DOHH2 (cell line): ENCODE measurements around the gene CPAMD8.

Source experiments
- H3F3A ChIP-seq: fragments of 200-600 bp; sonication (generic), shearing (Covaris generic); 2 replicates; pipeline ENCODE4 v1.6.0; 2016; ENCODE audit warnings: antibody characterized with exemption, mild to moderate bottlenecking; ENCODE audit not compliant: control insufficient read depth, insufficient read depth
- H3K27ac ChIP-seq: fragments of 200-600 bp; sonication (generic); 2 replicates; pipeline ENCODE4 v1.5.1; 2014; ENCODE audit warnings: low read depth, mild to moderate bottlenecking, low read length, moderate library complexity
- H3K27me3 ChIP-seq: fragments of 200-600 bp; sonication (generic); 2 replicates; pipeline ENCODE4 v1.6.1; 2014; ENCODE audit warnings: mild to moderate bottlenecking, low read length, mixed read lengths; ENCODE audit not compliant: control insufficient read depth
- H3K36me3 ChIP-seq: fragments of 200-600 bp; sonication (generic); 2 replicates; pipeline ENCODE4 v1.6.1; 2014; ENCODE audit warnings: mild to moderate bottlenecking, low read length, moderate library complexity, mixed read lengths; ENCODE audit not compliant: control insufficient read depth
- H3K4me1 ChIP-seq: fragments of 200-600 bp; sonication (generic); 2 replicates; pipeline ENCODE4 v1.6.1; 2014; ENCODE audit warnings: mild to moderate bottlenecking, low read length, mixed read lengths; ENCODE audit not compliant: control insufficient read depth
- H3K4me2 ChIP-seq: fragments of 200-600 bp; sonication (generic); 2 replicates; pipeline ENCODE4 v1.6.0; 2014; ENCODE audit warnings: mild to moderate bottlenecking, low read length, moderate library complexity
- H3K4me3 ChIP-seq: fragments of 200-600 bp; sonication (generic); 2 replicates; pipeline ENCODE4 v1.5.1; 2014; ENCODE audit warnings: mild to moderate bottlenecking, low read length, mixed read lengths
- H3K79me2 ChIP-seq: fragments of 200-600 bp; sonication (generic); 2 replicates; pipeline ENCODE4 v1.6.1; 2014; ENCODE audit warnings: mild to moderate bottlenecking, low read length, mixed read lengths; ENCODE audit not compliant: control insufficient read depth
- H3K9me2 ChIP-seq: fragments of 200-600 bp; sonication (generic); replicated peaks from 2 replicates; pipeline ENCODE4 v1.6.1; 2014; ENCODE audit warnings: mild to moderate bottlenecking, low read length, mixed read lengths; ENCODE audit not compliant: control insufficient read depth
- H3K9me3 ChIP-seq: fragments of 200-600 bp; sonication (generic); 2 replicates; pipeline ENCODE4 v1.6.1; 2014; ENCODE audit warnings: antibody characterized with exemption, low read length, mixed read lengths; ENCODE audit not compliant: control insufficient read depth, insufficient read depth
- H4K20me1 ChIP-seq: fragments of 200-600 bp; sonication (generic); 2 replicates; pipeline ENCODE4 v1.6.0; 2014; ENCODE audit warnings: low read depth, mild to moderate bottlenecking, antibody characterized with exemption, low read length, moderate library complexity; ENCODE audit not compliant: control insufficient read depth, insufficient read depth
- CTCF ChIP-seq: fragments of 200-600 bp; sonication (generic); IDR thresholded peaks from one replicate; pipeline ENCODE4 v1.5.1; 2014; ENCODE audit warnings: antibody characterized with exemption, mild to moderate bottlenecking, low read depth, low read length; ENCODE audit not compliant: poor library complexity, severe bottlenecking
- EZH2phosphoT487 ChIP-seq: fragments of 200-600 bp; sonication (generic); IDR thresholded peaks from 2 replicates; pipeline ENCODE4 v1.6.1; 2017; ENCODE audit warnings: borderline replicate concordance, mild to moderate bottlenecking, antibody characterized with exemption, low read length, moderate library complexity, mixed read lengths

CPAMD8 gene

GRCh38 chr19:17043744-17044143, 17.1 kb upstream of the CPAMD8 start:
- H4K20me1 ChIP-seq = no peaks in the 10 kb centered on the region
- no peak overlapping the region for H3K27ac ChIP-seq
- H3F3A ChIP-seq = no peaks in the 10 kb centered on the region
- H3K4me2 ChIP-seq = no peak overlapping the region
- TF ChIP-seq CTCF (no peak), EZH2phosphoT487 (no peak)
- no peaks in the 10 kb centered on the region for H3K79me2 ChIP-seq
- no peak overlapping the region for H3K4me3 ChIP-seq
- peaks cover 9% of the 10 kb centered on the region for H3K36me3 ChIP-seq
- H3K9me2 ChIP-seq = no peaks in the 10 kb centered on the region
- H3K9me3 ChIP-seq = no peaks in the 10 kb centered on the region
- no peaks in the 10 kb centered on the region for H3K4me1 ChIP-seq
- no peaks in the 10 kb centered on the region for H3K27me3 ChIP-seq

- Histone ChIP-seq H3K27ac (no peak overlapping the region), H3K4me1 (no peaks in the 10 kb centered on the region)
These were observed 15.4 kb upstream of the CPAMD8 start for GRCh38 chr19:17041976-17042375.

GRCh38 chr19:17037966-17038500, 11.4 kb upstream of the CPAMD8 start:
- Histone ChIP-seq H3K36me3 (no peaks in the 10 kb centered on the region), H3K27ac (no peak overlapping the region), H3K9me2 (no peaks in the 10 kb centered on the region), H3K27me3 (no peaks in the 10 kb centered on the region), H3K9me3 (no peaks in the 10 kb centered on the region), H3K4me2 (no peak overlapping the region), H3K79me2 (no peaks in the 10 kb centered on the region), H3K4me1 (peaks cover 6% of the 10 kb centered on the region), H4K20me1 (no peaks in the 10 kb centered on the region), H3F3A (no peaks in the 10 kb centered on the region), H3K4me3 (no peak overlapping the region)
- TF ChIP-seq EZH2phosphoT487 = no peak
- TF ChIP-seq CTCF = no peak

More at GRCh38 chr19:17041976-17042375, 15.4 kb upstream of the CPAMD8 start:
- no peaks in the 10 kb centered on the region for H3K9me3 ChIP-seq
- H3K36me3 ChIP-seq = no peaks in the 10 kb centered on the region
- TF ChIP-seq EZH2phosphoT487 (no peak), CTCF (no peak)
- no peak overlapping the region for H3K4me3 ChIP-seq
- H4K20me1 ChIP-seq = no peaks in the 10 kb centered on the region
- no peaks in the 10 kb centered on the region for H3K9me2 ChIP-seq
- H3K79me2 ChIP-seq = no peaks in the 10 kb centered on the region
- H3K4me2 ChIP-seq = no peak overlapping the region
- no peaks in the 10 kb centered on the region for H3F3A ChIP-seq
- no peaks in the 10 kb centered on the region for H3K27me3 ChIP-seq
